ENCODE results near the gene POLR2A. TPM values are rescaled to one million over a fixed set of nuclear protein-coding genes. Genes with fewer than 3 reads are reported as not detected.

The POLR2A gene
- total RNA-seq, 1 donor from 2014 or later, result 32.7 TPM

- Histone ChIP-seq H3K36me3 (no peaks in the 10 kb centered on the region), H3F3A (ENCODE audit: low read depth) (peaks cover 28% of the 10 kb centered on the region), H3K4me2 (peak within 1 kb of the TSS; percentile 98), H3K4me1 (peaks cover 9% of the 10 kb centered on the region), H3K27ac (no peak within 1 kb of the TSS), H4K20me1 (ENCODE audit: low read depth) (no peaks in the 10 kb centered on the region), H3K79me2 (ENCODE audit: low read depth) (no peaks in the 10 kb centered on the region), H3K27me3 (peaks cover 37% of the 10 kb centered on the region), H3K9me3 (ENCODE audit: low read depth) (no peaks in the 10 kb centered on the region), H3K4me3 (peak within 1 kb of the TSS; percentile 71), H2AFZ (replicated peaks) (peak within 1 kb of the TSS; percentile 99), H3K9ac (no peak within 1 kb of the TSS)
- Mint-ChIP-seq H3K27me3 (ENCODE audit: insufficient read depth, low read depth) (peaks cover 10% of the 10 kb centered on the region), H3K9me3 (peaks cover 4% of the 10 kb centered on the region), H3K4me3 (peak within 1 kb of the TSS; percentile 87), H3K36me3 (no peaks in the 10 kb centered on the region), H3K27ac (peak within 1 kb of the TSS; percentile 91), H3K4me1 (peaks cover 46% of the 10 kb centered on the region)
- DNase-seq (ENCODE audit: low spot score), result peak; percentile 96
- TF ChIP-seq EZH2phosphoT487 (IDR thresholded peaks at IDR 0.05) (no peak), EZH2 (IDR thresholded peaks at IDR 0.05) (no peak), CTCF (IDR thresholded peaks at IDR 0.05) (peak; percentile 28)
These were observed 39.2 kb upstream of the POLR2A start, which contains the start of gene CHRNB1 for GRCh38 chr17:7444682-7445618. Gene CHRNB1, plus strand, starts transcription at chr17:7445061. Its CDS starts 67 bp downstream, at chr17:7445128.

- Histone ChIP-seq H3K9me3 (ENCODE audit: low read depth) (no peaks in the 10 kb centered on the region), H3K4me2 (peak overlapping the region; percentile 98), H2AFZ (replicated peaks) (peak overlapping the region; percentile 99), H4K20me1 (ENCODE audit: low read depth) (no peaks in the 10 kb centered on the region), H3K9ac (no peak overlapping the region), H3K27ac (no peak overlapping the region), H3K27me3 (peaks cover 34% of the 10 kb centered on the region), H3K79me2 (ENCODE audit: low read depth) (no peaks in the 10 kb centered on the region), H3K4me3 (peak overlapping the region; percentile 71), H3K4me1 (peaks cover 9% of the 10 kb centered on the region), H3F3A (ENCODE audit: low read depth) (peaks cover 28% of the 10 kb centered on the region), H3K36me3 (no peaks in the 10 kb centered on the region)
- Mint-ChIP-seq H3K4me1 (peaks cover 46% of the 10 kb centered on the region), H3K9me3 (peaks cover 4% of the 10 kb centered on the region), H3K36me3 (no peaks in the 10 kb centered on the region), H3K27me3 (ENCODE audit: insufficient read depth, low read depth) (peaks cover 4% of the 10 kb centered on the region), H3K27ac (peak overlapping the region; percentile 91), H3K4me3 (peak overlapping the region; percentile 87)
- peak; percentile 89 for DNase-seq (ENCODE audit: low spot score)
- TF ChIP-seq CTCF (IDR thresholded peaks at IDR 0.05) (no peak), EZH2 (IDR thresholded peaks at IDR 0.05) (no peak), EZH2phosphoT487 (IDR thresholded peaks at IDR 0.05) (no peak)
These were observed 38.6 kb upstream of the POLR2A start for GRCh38 chr17:7445619-7445968.

- no peaks in the 10 kb centered on the region for H3K36me3 Mint-ChIP-seq
These were observed 35.7 kb upstream of the POLR2A start for GRCh38 chr17:7448461-7448860.

More at GRCh38 chr17:7448461-7448860, 35.7 kb upstream of the POLR2A start:
- Mint-ChIP-seq H3K27ac (no peak overlapping the region), H3K27me3 (ENCODE audit: insufficient read depth, low read depth) (peaks cover 4% of the 10 kb centered on the region), H3K9me3 (peaks cover 4% of the 10 kb centered on the region), H3K4me1 (peaks cover 30% of the 10 kb centered on the region), H3K4me3 (peak overlapping the region; percentile 31)
- H4K20me1 ChIP-seq (ENCODE audit: low read depth), result no peaks in the 10 kb centered on the region
- DNase-seq (ENCODE audit: low spot score), result no peak
- H3F3A ChIP-seq (ENCODE audit: low read depth), result peaks cover 22% of the 10 kb centered on the region
- H3K4me3 ChIP-seq, result no peak overlapping the region
- H3K9me3 ChIP-seq (ENCODE audit: low read depth), result no peaks in the 10 kb centered on the region
- H3K79me2 ChIP-seq (ENCODE audit: low read depth), result no peaks in the 10 kb centered on the region
- no peak overlapping the region for H2AFZ ChIP-seq (replicated peaks)
- H3K4me1 ChIP-seq, result peaks cover 9% of the 10 kb centered on the region
- TF ChIP-seq EZH2 (IDR thresholded peaks at IDR 0.05) (no peak), CTCF (IDR thresholded peaks at IDR 0.05) (no peak)
- H3K36me3 ChIP-seq, result no peaks in the 10 kb centered on the region
- H3K4me2 ChIP-seq, result no peak overlapping the region
- H3K27ac ChIP-seq, result no peak overlapping the region
- H3K9ac ChIP-seq, result no peak overlapping the region
- H3K27me3 ChIP-seq, result peaks cover 23% of the 10 kb centered on the region

Measured in neural progenitor cell (in vitro differentiated cells).